ENCODE measurements around the gene HHIPL1.

The HHIPL1 gene

DNA sequence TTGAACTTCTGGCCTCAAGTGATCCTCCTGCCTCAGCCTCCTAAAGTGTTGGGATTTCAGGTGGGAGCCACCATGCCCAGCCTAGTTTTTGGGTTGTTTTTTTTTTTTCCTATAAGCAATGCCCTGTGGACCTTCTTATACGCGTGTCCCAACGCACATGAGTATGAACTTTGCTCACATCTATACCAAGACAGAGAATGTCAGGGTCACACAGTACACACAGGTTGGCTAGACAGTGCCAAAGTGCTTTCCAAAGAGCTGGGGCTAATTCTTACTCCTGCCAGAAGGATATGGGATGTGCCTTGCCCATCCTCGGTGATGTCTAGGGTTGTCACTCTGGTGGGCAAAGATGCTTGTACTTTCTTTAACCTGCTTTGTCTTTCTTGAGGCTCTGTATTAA is 33.3 kb upstream of the HHIPL1 start:
- DNase-seq (ENCODE audit: low spot score), result no peak

DNA sequence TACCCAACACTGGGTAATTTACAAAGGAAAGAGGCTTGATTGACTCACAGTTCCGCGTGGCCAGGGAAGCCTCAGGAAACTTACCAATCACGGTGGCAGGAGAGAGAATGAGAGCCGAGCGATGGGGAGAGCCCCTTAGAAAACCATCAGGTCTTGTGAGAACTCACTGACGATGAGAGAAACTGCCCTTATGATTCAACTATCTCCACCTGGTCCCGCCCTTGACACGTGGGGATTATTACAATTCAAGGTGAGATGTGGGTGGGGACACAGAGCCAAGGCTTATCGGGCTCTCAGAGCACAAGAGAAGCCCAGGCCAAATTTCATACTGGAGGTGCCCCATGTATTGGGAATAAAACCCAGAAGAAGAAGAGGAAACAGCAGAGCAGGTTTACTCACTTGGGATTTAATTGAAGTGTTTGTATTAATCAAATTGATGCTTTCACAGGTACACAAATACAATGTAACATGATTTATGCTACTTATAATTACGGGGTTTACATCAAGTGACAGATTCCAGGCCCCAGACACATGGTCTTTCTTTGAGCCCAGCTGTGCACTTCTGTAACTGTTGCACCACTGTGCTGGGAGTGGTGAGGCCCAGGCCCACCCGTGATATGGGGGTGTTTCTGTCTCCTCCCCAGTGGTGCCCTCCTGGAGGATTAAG is 32.7 kb upstream of the HHIPL1 start:
- DNase-seq (ENCODE audit: low spot score), result no peak

DNA sequence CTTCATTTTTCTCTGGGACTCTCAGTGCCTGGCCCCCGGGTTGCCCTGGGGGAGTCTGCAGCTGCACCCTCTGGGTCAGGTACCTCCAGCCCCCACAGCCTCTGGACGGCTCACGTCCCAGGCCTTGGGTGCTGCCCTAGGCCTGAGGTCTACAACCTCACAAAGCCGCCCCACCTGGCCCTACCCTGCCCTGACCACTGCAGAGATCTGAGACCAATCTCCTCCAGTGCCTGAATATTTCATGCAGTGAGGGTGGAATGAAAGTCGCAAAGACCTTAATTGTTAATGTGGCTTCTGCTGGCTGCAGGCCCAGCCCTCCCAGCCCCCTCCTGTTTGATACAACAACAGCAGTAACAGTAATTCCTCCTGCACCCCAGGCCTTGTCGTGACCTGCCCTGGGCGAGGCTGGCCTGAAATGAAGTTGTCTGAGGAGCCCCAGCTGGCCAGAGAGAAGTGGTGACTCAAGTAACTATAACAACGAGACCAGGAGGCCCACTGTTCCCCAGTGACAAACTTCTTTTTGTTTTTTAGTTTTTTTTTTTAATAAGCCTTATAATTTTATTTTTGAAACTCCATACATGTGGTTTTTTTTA is 32.1 kb upstream of the HHIPL1 start:
- DNase-seq (ENCODE audit: low spot score), result no peak

DNA sequence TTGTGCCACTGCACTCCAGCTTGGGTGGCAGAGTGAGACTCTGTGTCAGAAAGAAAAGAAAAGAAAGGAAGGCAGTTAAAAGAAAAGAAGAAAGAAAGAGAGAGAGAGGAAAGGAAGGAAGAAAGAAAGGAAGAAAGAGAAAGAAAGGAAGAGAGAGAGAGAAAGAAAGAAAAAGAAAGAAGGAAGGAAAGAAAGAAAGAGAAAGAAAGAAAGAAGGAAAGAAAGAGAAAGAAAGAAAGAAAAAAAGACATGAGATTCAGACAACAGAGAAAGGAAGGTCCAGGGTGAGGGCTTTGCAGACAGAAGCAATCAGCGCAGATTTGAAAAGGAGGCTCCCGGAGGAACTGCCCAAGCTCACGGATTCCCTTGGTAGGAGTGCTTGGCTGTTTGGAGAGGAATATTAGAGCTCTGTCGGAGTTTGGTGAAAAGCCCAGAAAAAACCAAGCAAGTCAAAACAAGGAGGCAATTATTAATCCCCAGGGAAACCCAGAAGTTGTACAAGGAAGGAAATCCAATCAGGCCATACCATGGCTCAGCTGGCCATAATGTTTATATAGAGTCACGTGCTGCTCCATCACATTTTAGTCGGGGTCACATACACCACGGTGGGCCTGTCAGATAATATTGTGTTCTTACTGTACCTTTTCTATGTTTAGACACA is 29.3 kb upstream of the HHIPL1 start:
- DNase-seq (ENCODE audit: low spot score), result no peak

DNA sequence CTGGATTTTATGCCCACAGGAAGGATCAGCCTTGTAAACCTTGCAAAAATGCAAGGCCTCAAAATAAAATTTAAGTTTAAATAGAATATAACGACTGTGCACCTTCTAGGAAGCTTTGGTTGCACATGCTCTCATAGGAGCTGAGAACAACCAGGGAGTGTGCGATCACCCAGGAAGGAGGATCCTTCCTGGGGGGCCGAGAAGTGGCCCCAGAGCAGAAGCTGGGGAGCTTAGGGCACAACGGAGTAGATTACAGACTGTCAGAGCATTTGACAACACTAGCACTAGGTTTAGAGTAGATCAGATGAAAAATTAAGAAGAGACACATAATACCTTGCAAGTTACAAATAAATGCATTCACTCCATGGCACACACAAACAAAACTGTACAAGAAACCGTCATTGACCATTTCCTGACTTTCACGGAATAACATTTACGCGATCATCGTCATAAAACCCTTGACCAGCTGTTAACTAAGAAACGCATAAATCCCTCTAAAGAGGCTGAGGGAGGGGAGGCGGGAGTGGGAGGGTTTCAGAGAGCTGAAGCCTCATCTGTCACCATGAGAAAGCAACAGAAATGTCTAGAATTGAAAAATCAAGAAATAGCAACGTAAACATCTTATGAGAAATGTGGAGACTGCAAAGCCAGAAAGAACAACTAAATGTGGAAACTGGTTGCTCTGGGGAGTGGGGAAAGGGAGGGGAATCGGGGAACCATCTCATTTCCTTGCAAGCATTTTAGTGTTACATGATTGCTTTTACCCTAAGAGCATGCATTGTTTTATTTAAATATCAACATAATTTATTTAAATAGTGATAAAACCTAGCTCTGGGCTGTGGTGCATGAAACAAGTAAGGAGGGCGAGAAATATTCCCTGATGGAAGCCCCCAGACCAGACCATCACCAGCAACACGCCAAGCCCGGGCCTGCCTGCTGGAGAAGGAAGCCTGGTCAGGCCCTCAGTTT is 27.8 kb upstream of the HHIPL1 start:
- DNase-seq (ENCODE audit: low spot score), result no peak

DNA sequence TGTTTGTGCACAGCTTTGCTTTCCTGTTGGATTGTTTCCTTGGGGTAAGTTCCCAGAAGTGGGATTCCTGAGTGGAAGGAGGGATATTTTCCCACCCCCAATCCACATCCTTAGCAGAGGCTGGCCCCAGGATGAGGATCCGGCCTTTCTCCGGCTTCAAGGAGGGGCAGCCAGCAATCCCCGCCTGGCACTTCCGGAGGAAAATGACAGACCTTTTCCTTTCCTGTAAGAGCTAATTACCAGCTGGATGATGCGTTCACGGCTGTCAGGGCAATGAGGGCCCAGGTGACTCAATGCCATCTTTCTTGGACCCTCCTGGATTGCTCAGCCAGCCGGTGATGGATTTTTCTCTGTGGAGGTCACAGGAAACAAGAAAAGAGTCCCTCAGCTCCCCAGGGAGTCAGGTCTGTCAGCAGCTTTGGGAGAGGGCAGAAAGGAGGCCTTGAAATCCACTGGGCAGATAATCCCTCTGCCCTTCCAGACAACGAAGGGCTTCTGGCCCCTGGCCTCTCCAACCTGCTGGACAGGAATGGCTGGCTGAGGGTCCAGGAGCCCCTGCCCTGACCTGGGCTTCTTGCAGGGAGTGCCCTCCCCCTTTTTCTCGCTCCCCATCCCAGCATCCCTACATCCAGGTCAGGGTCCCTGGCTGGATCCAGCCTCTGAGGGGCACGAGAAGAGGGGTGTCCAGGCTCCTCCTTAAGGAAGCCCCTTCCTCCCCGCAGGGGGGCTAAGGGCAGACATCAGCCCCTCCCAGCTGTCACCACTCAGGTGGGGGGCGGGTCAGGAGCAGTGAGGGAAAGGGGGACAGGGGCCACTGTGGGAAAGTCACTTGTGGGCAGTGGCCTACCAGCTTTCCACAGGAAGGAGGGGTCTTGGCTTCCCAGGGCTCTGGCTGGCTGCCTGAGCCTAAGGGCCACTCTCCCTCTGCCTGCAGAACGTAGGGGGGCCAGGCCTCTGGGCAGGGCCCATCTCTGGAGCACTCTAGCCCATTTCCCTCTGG is 24.8 kb upstream of the HHIPL1 start:
- no peak for DNase-seq (ENCODE audit: low spot score)

DNA sequence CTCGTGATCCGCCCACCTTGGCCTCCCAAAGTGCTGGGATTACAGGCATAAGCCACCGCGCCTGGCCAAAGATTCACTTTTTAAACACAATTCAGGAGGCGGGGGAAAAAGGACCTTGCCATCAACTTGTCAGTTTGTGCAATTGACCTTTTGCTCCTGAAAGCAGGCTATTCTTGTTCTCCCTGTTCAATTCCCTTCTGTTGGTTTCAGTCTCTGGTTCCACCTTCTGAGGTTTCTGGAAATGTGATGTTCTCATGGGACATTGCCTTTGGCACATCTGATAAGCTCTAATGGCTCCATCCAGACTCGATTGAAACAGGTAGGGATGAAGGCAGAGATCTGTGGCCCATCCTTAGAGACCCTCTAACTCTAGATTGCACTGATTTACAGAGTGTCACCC is 23.0 kb upstream of the HHIPL1 start:
- DNase-seq (ENCODE audit: low spot score), result no peak

DNA sequence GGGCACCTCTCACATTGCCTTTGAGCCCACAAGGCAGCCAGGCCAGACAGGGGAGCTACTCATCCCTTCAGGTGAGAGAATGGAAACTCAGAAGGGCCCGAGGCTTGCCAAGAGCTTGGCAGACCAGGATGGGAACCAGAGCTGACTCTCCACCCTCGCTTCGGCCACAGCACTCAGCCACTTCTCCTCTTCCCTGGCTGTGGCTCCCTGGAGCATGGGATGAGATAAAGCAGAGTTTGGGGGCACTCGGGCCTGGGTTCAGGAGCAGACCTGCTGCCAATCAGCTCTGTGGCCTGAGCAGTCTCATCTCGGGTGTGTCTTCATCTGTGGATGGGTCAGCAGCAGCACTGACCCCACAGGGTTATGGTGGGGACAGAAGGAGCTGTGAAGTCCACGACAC is 20.9 kb upstream of the HHIPL1 start:
- DNase-seq (ENCODE audit: low spot score), result no peak

DNA sequence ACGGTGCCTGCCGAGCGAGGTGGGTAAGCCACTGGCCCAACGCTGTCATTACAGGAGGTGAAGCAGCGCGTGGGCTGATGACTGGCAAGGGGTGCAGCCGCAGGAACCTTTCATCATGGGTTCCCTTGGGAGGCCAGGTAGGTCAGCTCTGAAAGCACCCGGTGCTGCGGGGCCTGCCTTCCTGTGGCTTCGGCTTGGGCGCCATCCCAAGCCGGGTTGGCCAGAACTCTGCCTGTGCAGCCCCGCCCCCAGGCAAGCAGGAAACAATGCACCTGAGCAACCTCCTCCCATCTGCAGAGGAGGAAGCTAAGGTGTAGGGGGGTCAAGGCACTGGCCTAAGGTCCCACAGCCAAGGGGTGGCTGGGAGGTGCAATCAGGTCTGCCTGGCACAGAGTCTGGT is 20.0 kb upstream of the HHIPL1 start:
- no peak for DNase-seq (ENCODE audit: low spot score)

DNA sequence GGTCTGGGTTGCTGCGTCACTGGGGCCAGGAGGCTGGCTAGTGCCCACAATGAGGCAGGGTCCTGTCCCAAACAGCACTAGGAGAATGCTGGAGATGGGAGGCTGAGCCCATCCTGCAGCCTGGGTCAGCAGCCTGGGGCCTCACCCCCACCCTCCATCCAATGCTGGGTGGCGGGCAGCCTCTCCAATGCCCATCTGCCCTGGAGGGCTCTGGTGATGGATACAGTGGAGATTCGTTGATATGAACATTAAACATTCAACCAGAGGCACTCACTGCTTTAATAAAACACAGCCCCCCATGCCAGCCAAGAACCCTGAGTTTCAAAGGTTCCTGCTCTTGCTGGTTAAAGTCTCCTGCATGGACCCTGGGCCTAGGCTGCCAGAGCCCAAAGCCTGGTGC is 19.5 kb upstream of the HHIPL1 start:
- no peak for DNase-seq (ENCODE audit: low spot score)

DNA sequence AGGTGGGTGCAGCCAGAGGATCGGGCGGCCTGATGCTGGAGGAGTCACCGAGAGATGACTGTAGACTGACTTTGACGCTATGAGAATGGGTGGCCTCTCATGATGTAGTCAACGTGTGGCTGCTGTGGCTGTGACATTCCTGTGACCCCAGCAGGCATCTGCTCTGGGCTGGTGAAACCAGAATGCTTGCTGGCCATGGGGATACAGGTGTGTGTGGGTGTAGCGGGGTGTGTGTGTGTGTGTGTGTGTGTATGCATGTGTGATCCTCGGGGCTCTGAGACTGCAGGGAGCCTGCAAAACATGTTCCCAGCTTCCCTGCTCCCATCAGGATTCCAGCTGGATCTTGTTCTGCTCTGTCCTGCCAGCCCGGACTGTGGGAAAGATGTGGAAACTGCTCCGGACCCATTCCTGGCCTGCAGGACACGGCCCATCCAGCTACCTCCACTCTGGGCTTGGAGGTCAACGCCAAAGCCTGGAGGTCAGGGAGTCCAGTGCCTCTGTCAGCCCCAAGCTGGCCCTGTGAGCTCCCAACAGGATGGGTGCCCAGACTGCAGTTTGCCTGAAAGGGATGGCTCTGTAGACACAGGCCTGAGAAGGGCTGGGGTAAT is 18.8 kb upstream of the HHIPL1 start:
- no peak for DNase-seq (ENCODE audit: low spot score)

DNA sequence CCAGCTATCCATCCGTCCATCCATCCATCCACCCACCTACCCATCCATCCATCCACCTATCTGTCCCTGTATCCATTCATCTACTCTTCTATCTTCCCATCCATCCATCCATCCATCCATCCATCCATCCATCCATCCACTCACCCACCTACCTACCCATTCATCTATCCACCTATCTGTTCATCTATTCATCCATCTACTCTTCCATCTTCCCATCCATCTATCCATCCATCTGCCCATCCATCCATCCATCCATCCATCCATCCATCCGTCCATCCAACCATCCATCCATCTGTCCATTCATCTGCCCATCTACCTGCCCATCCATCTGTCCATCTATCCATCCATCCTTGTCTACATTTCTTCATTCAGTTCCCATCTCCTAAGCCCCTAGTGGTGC is 17.8 kb upstream of the HHIPL1 start:
- DNase-seq (ENCODE audit: low spot score), result no peak

DNA sequence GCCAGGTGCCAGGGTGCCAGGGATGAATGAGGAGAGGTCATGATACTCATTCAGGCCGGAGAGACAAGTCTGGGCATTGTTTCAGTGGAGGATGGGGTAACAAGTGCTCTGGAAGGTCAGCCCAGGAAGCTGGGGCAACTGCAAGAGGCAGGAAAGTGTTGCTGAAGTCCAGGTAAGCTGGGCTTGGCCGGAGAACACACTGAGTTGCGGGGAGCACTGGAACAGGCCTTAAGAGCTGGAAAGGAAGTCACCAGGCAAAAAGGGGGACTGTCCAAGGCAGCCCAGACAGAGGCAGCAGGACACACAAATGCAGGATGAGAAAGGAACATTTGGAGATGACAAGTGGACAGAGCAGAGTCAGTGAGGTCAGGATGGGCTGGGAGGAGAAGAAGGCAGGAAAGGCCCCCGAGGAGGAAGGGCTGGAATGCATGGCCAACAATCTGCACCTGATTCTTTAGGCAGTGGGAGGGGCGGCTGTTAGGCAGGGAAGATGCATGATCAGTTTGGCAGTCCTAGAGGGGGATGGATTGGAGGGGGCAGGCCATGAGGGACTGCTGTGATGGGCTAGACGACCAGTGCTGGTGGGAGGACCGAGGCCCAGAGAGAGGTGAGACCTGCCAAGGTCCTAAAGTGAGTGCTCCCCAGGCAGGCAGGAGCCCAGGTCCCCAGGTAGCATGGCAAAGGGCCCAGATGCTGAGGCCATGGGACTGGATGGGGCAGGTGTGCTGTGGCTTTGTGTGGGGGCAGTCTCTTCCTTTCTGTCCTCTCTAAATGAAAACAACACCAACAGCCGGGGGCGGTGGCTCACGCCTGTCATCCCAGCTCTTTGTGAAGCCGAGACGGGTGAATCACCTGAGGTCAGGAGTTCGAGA is 17.2 kb upstream of the HHIPL1 start:
- DNase-seq (ENCODE audit: low spot score), result no peak

DNA sequence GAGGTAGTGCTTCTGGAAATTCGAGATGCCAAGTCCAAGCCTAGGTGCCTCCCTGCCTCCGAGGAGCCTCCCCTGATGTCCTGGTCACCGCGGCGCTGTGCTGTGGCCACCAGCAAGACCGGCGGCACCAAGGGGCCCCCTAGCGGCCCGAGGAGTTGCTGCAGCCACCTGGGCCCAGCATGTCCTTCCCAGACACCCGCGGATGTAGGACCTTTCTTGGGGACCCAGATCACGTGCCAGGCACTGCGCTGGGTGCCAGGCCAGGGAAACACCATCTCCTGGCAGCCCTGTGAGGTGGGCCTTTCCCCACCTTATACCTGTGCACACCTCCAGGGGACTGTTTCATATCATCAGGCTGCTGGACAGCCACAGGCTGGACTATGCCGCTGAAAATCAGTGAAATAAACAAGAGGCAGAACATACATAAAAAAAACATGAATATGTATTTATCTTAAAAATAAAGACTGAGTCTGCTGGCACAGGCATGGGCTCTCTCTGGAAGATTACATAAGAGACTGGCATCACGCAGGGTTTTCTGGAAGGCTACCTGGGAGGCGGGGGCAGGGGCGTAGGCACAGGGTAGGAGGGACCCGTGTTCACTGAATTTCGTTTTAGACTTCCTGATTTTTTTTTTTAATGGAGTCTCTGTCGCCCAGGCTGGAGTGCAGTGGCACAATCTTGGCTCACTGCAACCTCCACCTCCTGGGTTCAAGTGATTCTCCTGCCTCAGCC is 15.9 kb upstream of the HHIPL1 start:
- peak; percentile 66 for DNase-seq (ENCODE audit: low spot score)

DNA sequence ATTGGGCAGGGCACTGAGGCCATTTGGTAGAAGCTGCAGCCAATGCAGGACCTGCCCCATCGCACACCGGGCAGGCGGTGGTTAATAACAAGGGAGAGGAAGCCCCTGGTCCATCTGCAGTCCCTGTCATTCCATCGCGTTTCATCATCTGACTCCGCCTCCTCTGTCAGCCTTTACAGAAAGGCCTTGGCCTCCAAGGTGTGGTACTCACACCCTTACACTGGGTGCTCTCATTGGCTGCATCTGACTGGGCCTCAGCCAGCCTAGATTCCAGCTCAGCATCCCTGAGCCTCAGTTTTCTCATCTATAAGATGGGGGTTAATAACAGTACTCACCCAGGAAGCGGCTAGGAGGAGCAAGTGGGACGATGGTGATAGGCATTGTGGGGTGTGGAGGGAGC is 14.7 kb upstream of the HHIPL1 start:
- DNase-seq (ENCODE audit: low spot score), result no peak

DNA sequence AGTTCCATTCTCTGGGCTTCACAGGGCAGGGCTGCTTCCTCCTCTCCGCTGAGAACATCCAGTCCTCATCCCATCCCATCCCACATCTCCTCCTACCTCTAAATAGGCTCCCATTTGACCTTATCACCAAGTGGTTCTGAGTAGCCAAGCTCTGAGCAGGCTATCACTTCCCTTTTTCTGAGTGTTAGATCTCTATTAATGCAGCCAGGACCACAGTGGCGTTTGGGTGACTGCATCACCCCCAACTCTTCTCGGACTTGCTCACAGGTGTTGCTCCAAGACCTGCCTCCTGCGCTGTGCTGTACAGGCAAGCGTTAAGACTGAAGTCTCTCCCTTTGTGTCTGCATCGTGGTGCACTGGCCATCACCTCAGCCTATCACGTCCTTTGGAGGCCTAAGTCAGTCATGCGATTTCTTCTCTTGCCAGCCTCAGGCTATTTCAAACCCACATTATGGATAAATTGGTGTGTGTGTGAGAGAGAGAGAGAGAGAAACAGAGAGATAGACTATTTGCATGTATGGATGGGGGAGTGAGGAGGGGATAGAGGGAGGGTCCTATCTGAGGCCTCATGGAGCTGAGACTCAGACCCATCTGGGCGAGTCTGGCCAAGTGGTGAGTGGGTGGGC is 12.4 kb upstream of the HHIPL1 start:
- DNase-seq (ENCODE audit: low spot score), result no peak

DNA sequence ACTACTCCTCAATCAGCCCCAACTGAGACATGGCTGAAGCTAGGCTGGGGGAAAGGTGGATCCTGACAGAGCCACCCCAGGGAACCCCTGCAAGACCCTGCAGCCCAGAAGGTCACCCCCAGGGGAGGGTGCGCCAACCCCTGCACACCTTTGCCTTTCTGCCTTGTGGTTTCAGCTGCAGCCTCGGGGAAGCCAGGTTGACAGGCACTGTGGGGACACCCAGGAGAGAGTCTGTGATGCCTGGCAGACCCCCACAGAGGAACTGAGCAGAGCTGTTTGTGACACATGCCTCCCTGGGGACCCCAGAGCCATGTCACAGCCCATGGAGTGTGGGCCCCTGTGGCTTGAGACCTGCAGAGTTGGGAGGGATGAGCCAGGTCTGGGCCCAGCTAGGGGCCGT is 11.8 kb upstream of the HHIPL1 start:
- DNase-seq (ENCODE audit: low spot score), result no peak

DNA sequence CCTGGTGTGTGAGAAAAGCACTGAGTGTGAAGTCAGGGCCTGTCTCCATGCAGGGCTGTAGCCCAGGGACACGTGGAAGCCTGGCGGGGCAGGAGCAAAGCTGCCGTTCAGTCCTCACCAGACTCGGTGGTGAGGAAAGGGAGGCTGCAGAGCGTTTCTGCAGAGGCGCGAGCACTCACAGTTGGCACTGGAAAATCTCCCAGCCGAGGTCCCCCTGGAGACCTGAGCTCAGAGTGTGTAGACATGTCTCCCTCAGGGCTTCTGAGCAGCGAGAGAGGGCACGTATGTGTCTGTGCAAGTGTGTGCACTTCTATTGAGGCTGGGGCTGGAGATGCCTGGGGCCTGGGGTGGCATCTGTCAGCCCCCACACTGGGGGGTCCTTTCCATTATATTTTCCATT is 11.0 kb upstream of the HHIPL1 start:
- no peak for DNase-seq (ENCODE audit: low spot score)

DNA sequence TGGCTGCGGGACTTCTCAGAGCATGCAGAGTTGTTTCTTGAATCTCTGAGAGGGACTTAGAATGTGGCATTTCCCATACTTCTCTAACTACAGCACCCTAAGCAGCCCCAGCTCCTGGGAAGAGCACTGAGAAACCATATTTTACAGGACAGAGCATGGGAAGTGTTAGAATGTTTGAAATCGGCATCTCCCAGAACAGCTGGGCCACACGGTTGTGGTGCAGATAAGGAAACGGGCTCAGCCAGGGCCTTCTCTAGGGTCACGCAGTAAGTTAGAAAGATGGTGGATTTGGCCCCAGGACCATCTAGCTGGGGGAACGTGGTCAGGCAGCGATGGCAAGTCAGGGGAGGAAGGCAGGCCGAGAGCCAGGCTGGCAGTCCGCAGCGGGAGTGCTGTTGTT is 10.5 kb upstream of the HHIPL1 start:
- no peak for DNase-seq (ENCODE audit: low spot score)
